ENCODE data around the gene TMCO4.

The TMCO4 gene

DNA sequence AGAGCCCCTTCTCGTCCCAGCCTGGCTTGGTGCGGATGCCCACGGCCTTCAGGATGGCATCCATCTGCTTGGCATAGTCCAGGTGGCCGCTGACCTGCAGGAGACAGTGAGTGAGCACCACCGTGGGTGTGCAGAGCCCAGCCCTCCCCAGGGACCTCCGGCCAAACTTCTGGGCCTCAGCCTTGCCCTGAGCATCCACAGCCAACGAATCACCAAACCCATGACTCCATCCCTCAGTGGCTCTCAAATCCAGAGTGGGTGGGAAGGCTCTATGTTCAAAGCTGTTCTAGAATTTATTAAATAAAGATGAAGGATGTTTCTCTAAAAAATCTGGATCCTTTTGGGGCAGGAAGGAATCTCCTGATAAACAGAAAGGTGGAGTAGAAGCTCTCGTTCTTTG lies 116.4 kb downstream of the TMCO4 start:
- no peak for TF ChIP-seq TAF1 (IDR thresholded peaks at IDR 0.05; ENCODE audit: borderline replicate concordance, insufficient read depth, low read length)
- TF ChIP-seq, protein P1, sequence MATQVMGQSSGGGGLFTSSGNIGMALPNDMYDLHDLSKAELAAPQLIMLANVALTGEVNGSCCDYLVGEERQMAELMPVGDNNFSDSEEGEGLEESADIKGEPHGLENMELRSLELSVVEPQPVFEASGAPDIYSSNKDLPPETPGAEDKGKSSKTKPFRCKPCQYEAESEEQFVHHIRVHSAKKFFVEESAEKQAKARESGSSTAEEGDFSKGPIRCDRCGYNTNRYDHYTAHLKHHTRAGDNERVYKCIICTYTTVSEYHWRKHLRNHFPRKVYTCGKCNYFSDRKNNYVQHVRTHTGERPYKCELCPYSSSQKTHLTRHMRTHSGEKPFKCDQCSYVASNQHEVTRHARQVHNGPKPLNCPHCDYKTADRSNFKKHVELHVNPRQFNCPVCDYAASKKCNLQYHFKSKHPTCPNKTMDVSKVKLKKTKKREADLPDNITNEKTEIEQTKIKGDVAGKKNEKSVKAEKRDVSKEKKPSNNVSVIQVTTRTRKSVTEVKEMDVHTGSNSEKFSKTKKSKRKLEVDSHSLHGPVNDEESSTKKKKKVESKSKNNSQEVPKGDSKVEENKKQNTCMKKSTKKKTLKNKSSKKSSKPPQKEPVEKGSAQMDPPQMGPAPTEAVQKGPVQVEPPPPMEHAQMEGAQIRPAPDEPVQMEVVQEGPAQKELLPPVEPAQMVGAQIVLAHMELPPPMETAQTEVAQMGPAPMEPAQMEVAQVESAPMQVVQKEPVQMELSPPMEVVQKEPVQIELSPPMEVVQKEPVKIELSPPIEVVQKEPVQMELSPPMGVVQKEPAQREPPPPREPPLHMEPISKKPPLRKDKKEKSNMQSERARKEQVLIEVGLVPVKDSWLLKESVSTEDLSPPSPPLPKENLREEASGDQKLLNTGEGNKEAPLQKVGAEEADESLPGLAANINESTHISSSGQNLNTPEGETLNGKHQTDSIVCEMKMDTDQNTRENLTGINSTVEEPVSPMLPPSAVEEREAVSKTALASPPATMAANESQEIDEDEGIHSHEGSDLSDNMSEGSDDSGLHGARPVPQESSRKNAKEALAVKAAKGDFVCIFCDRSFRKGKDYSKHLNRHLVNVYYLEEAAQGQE (IDR thresholded peaks at IDR 0.05; ENCODE audit: insufficient read depth in 1 of 2, low read depth in 2 of 2, low read length in 2 of 2): no peak
- no peak for TF ChIP-seq FOXP2 (optimal IDR thresholded peaks at IDR 0.05; ENCODE audit: borderline replicate concordance, extremely low read depth, extremely low read length, insufficient read depth)
- TF ChIP-seq POLR2AphosphoS5 (IDR thresholded peaks at IDR 0.05; ENCODE audit: low read depth, low read length): no peak
- no peak for TF ChIP-seq SIN3A (IDR thresholded peaks at IDR 0.05; ENCODE audit: borderline replicate concordance, insufficient read depth, low read length)

DNA sequence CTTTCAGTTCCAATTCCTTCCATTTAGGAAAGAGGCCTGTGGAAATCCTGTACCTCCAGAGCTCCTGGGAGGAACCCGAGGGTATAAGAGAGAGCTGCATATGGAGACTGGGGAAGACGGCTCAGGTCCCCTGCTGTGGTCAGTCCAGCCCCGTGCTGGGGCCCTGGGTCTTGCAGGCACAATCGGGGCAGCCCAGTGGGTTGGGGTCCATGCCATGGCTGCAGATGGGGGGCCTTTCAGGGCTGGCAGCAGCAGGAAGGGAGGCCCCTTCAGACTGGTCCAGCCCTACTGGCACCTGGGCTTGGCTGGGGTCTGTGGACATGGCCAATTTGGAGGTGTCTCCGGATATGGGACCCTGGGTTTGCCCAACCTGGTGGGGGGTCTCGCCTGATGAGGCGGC lies 116.8 kb downstream of the TMCO4 start:
- TF ChIP-seq SIN3A (IDR thresholded peaks at IDR 0.05; ENCODE audit: borderline replicate concordance, insufficient read depth, low read length) (no peak), FOXP2 (optimal IDR thresholded peaks at IDR 0.05; ENCODE audit: borderline replicate concordance, extremely low read depth, extremely low read length, insufficient read depth) (no peak), TAF1 (IDR thresholded peaks at IDR 0.05; ENCODE audit: borderline replicate concordance, insufficient read depth, low read length) (no peak), POLR2AphosphoS5 (IDR thresholded peaks at IDR 0.05; ENCODE audit: low read depth, low read length) (no peak)
- TF ChIP-seq, protein P1 (IDR thresholded peaks at IDR 0.05; ENCODE audit: insufficient read depth in 1 of 2, low read depth in 2 of 2, low read length in 2 of 2): no peak

DNA sequence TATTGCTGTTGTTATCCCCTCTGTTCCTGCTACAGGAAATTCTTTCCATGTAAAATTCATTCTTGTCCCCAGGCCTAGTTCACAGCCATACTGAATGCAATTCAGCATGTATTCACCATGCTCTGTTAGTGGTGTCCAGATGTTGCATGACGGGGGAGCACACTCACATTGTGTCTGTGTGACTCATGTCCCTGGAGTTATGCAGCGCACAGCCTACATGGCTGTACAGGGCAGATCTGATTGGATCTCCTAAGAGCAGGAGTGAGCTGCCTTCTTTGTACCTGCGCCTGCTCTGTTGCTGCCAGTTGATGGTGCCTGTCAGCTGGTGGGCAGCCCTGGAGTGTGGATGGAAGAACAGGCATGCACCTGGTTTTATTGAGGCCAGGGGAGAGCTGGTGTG lies 117.5 kb downstream of the TMCO4 start:
- TF ChIP-seq, protein P1 (IDR thresholded peaks at IDR 0.05; ENCODE audit: insufficient read depth in 1 of 2, low read depth in 2 of 2, low read length in 2 of 2): no peak
- TF ChIP-seq SIN3A (IDR thresholded peaks at IDR 0.05; ENCODE audit: borderline replicate concordance, insufficient read depth, low read length) (no peak), FOXP2 (optimal IDR thresholded peaks at IDR 0.05; ENCODE audit: borderline replicate concordance, extremely low read depth, extremely low read length, insufficient read depth) (no peak), POLR2AphosphoS5 (IDR thresholded peaks at IDR 0.05; ENCODE audit: low read depth, low read length) (no peak), TAF1 (IDR thresholded peaks at IDR 0.05; ENCODE audit: borderline replicate concordance, insufficient read depth, low read length) (no peak)

DNA sequence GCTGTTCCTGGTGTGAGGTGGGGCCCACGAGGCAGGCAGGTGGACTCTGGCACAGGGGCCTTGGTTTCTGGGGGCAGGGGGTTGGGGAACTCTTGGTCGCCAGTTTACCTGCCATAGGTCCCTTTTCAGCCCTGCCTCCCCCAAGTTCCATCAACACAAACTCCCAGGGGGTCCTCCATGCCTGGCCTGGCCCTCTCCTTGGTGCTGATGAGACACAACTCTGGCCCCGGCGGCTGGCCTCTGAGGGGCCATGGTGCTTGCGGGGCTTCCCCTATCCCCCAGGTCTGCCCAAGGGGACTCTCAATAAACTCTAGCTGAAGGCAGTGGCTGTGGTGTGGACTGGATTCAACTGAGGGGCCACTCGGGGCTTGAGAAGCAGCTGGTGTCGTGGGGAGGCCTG lies 119.1 kb downstream of the TMCO4 start:
- TF ChIP-seq POLR2AphosphoS5 (IDR thresholded peaks at IDR 0.05; ENCODE audit: low read depth, low read length) (no peak), TAF1 (IDR thresholded peaks at IDR 0.05; ENCODE audit: borderline replicate concordance, insufficient read depth, low read length) (no peak)
- TF ChIP-seq, protein P1 (IDR thresholded peaks at IDR 0.05; ENCODE audit: insufficient read depth in 1 of 2, low read depth in 2 of 2, low read length in 2 of 2): peak; percentile 33 to 79; a peak in 2 of 4 replicates

DNA sequence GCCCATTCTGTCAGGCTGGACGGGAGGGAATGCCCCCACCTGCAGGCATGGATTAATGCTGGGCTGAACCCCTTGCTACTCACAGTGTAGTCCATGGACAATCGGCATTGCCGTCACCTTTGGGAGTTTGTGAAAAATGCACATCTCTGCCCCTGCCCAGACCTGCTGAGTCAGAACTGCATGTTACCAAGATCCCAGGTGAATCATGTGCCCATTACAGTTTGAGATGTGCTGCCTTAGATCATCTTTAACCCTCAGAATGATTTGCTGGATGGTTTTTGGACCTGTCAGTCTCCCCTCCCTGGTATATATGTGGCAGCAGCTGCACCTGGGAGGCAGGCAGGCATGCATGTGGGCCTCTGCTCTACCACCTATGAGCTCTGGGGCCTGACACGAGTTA lies 120.0 kb downstream of the TMCO4 start:
- no peak for TF ChIP-seq SIN3A (IDR thresholded peaks at IDR 0.05; ENCODE audit: borderline replicate concordance, insufficient read depth, low read length)
- no peak for TF ChIP-seq TAF1 (IDR thresholded peaks at IDR 0.05; ENCODE audit: borderline replicate concordance, insufficient read depth, low read length)
- TF ChIP-seq, protein P1 (IDR thresholded peaks at IDR 0.05; ENCODE audit: insufficient read depth in 1 of 2, low read depth in 2 of 2, low read length in 2 of 2): no peak
- TF ChIP-seq POLR2AphosphoS5 (IDR thresholded peaks at IDR 0.05; ENCODE audit: low read depth, low read length): no peak

Measured in PFSK-1 (cell line).